RWPE2 (cell line): ENCODE data around the gene ADCY2.

Experiments used
- ATAC-seq: fragments of 200-7000 bp; cut with Tn5 transposase; 3 replicates; pipeline ENCODE4 v1.9.1; 2021; ENCODE audit warnings: low read depth
- DNase-seq: peaks from one replicate; pipeline ENCODE4 v3.0.0-alpha.2; 2020; ENCODE audit warnings: low spot score
- H3K27ac ChIP-seq: fragments of 450-650 bp; 2 replicates; pipeline ENCODE4 v1.5.1; 2017; ENCODE audit warnings: mild to moderate bottlenecking; ENCODE audit not compliant: poor library complexity, severe bottlenecking
- H3K27me3 ChIP-seq: fragments of 250-450 bp; sonication (Bioruptor Pico); 2 replicates; pipeline ENCODE4 v1.5.1; 2021; ENCODE audit warnings: mild to moderate bottlenecking, moderate library complexity; ENCODE audit not compliant: insufficient read depth, poor library complexity, severe bottlenecking
- H3K36me3 ChIP-seq: fragments of 250-450 bp; sonication (Bioruptor Pico); 2 replicates; pipeline ENCODE4 v1.5.1; 2020; ENCODE audit warnings: low read depth, mild to moderate bottlenecking, moderate library complexity
- H3K4me1 ChIP-seq: fragments of 250-450 bp; sonication (Bioruptor Pico); 2 replicates; pipeline ENCODE4 v1.5.1; 2021; ENCODE audit warnings: mild to moderate bottlenecking, moderate library complexity; ENCODE audit not compliant: insufficient read depth, poor library complexity, severe bottlenecking
- H3K4me3 ChIP-seq: fragments of 250-450 bp; sonication (Bioruptor Pico); 2 replicates; pipeline ENCODE4 v1.5.1; 2021; ENCODE audit warnings: mild to moderate bottlenecking, moderate library complexity; ENCODE audit not compliant: severe bottlenecking
- H3K9me3 ChIP-seq: fragments of 250-450 bp; sonication (Bioruptor Pico); 2 replicates; pipeline ENCODE4 v1.5.1; 2021; ENCODE audit warnings: mild to moderate bottlenecking, moderate library complexity; ENCODE audit not compliant: severe bottlenecking
- TF ChIP-seq, protein P1 (sequence below): fragments of 450-650 bp; IDR thresholded peaks from one replicate; pipeline ENCODE4 v1.5.1; 2017; ENCODE audit warnings: mild to moderate bottlenecking, moderate library complexity; ENCODE audit not compliant: poor library complexity, severe bottlenecking

The ADCY2 gene

DNA sequence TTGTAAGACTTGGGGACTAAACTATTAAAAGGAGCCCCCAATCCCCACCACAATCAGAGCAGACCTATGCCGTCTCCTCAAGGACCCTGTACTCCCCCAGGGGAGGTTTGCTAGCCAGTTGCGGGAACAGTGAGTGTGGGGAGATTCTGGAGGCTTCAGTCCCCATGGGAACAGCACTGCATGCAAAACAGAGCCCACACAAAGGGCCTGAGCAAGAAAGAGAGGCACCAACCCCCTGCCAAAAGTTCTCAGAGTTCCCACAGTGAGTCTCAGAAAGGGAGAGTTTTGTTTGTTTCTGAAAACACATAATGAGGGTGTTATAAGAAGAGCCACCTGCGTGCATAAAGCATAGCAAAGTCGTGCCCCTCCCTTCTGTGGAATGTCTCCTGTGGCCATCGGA is 398.4 kb downstream of the ADCY2 start:
- DNase-seq (no peak), ATAC-seq (no peak; the same call in 2 of the 3 replicates)
- no peak overlapping the region for H3K4me3 ChIP-seq
- H3K9me3 ChIP-seq: no peaks in the 10 kb centered on the region
- no peaks in the 10 kb centered on the region for H3K27me3 ChIP-seq
- H3K27ac ChIP-seq: no peak overlapping the region
- no peaks in the 10 kb centered on the region for H3K36me3 ChIP-seq
- TF ChIP-seq, protein P1, sequence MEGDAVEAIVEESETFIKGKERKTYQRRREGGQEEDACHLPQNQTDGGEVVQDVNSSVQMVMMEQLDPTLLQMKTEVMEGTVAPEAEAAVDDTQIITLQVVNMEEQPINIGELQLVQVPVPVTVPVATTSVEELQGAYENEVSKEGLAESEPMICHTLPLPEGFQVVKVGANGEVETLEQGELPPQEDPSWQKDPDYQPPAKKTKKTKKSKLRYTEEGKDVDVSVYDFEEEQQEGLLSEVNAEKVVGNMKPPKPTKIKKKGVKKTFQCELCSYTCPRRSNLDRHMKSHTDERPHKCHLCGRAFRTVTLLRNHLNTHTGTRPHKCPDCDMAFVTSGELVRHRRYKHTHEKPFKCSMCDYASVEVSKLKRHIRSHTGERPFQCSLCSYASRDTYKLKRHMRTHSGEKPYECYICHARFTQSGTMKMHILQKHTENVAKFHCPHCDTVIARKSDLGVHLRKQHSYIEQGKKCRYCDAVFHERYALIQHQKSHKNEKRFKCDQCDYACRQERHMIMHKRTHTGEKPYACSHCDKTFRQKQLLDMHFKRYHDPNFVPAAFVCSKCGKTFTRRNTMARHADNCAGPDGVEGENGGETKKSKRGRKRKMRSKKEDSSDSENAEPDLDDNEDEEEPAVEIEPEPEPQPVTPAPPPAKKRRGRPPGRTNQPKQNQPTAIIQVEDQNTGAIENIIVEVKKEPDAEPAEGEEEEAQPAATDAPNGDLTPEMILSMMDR: no peak
- H3K4me1 ChIP-seq: no peaks in the 10 kb centered on the region

DNA sequence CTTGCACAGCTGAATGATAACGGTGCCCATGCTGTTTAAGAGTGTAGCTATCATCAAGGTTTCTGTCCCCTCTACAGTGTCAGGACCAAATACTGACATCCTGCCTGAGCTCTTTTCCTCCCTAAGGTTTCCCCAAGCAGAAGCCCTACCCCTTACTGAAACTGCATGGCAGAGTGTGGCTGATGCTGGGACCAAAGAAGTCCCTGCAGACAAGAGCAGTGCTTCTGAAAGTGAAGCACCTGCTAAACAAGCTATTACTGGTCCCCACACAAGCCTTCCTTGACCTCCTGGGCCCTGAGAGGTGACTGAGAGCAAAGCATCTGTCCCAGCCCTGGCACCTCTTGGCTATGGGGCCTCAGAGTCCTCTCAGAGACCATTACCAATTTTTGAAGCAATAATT is 398.9 kb downstream of the ADCY2 start:
- TF ChIP-seq, protein P1: no peak
- DNase-seq: no peak
- H3K27me3 ChIP-seq: no peaks in the 10 kb centered on the region
- H3K4me1 ChIP-seq: no peaks in the 10 kb centered on the region
- no peaks in the 10 kb centered on the region for H3K36me3 ChIP-seq
- no peak for ATAC-seq
- no peak overlapping the region for H3K4me3 ChIP-seq
- H3K27ac ChIP-seq: no peak overlapping the region
- H3K9me3 ChIP-seq: no peaks in the 10 kb centered on the region

DNA sequence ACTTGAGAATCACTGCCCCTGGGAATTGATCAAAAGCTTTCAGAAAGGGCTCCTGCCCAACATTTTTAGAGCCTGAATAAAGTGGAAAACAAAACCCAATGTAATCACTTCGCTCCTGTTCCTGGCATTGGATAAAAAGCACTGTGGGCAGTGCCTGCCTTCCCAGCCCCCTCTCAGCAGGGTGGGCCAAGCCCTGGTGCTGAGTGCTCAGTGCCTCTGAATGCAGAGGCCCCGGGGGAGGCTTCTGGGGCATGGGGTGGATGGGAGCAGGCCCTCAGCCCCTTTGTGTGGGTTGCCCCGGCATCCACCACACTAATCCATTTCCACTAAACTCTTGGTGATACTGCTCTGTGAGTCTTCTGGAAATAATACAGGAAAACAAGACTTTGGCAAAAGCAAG is 399.4 kb downstream of the ADCY2 start:
- H3K4me1 ChIP-seq: no peaks in the 10 kb centered on the region
- H3K4me3 ChIP-seq: no peak overlapping the region
- TF ChIP-seq, protein P1: no peak
- no peaks in the 10 kb centered on the region for H3K9me3 ChIP-seq
- DNase-seq (no peak), ATAC-seq (no peak)
- H3K36me3 ChIP-seq: no peaks in the 10 kb centered on the region
- no peaks in the 10 kb centered on the region for H3K27me3 ChIP-seq
- H3K27ac ChIP-seq: no peak overlapping the region

DNA sequence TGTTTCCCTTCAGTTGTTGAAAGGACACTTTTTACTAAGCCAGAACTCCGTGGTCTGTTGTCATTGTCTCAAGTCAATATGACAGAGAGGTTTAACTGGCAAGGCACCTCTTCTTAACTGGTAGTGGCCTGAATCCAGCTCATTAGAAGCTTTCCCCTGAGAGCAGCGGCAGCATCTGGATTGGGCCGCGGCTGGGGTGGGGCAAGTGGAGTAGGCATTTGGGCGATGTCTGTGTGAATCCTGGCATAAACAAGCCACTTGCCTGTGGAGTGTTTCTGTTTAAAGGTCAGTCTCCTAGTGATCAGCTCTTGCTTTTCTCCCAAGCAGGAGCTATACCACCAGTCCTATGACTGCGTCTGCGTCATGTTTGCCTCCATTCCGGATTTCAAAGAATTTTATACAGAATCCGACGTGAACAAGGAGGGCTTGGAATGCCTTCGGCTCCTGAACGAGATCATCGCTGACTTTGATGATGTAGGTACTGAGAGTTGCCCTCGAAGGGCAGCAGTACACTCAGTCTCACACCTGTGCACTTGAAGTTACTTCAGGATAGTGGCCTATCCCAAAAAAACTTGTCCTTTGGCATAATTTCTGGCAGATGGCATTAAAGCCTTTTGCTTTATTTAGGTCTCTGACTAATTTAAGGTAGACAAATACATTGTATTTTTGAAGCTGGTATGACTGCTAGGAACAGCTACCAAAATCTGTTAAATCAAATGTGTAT is 406.1 kb downstream of the ADCY2 start:
- TF ChIP-seq, protein P1: no peak
- ATAC-seq (no peak), DNase-seq (no peak)

DNA sequence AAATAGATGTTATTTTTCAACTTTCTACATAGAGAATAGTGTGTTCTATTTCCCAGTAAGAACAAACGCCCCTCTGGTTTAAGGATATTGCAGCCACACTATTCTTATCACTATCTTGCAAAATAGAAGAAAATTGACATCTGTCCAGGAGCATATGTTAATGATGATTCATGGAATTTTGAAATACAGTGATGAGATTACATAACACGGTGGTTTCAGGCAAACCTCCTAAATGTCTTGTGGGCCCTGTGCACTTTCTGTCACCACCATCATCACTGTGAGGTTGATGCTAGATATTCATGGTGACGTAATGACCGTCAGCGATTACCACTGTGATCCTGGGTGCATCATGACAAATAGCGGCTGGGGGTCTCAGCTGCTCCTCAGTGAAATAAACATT is 406.9 kb downstream of the ADCY2 start:
- H3K4me1 ChIP-seq: no peaks in the 10 kb centered on the region
- H3K27ac ChIP-seq: no peak overlapping the region
- H3K36me3 ChIP-seq: no peaks in the 10 kb centered on the region
- DNase-seq: no peak
- peak; percentile 66 for ATAC-seq
- TF ChIP-seq, protein P1: no peak
- H3K4me3 ChIP-seq: no peak overlapping the region
- H3K9me3 ChIP-seq: no peaks in the 10 kb centered on the region
- no peaks in the 10 kb centered on the region for H3K27me3 ChIP-seq

More for the DNA sequence above, 406.1 kb downstream of the ADCY2 start:
- Histone ChIP-seq H3K36me3 (no peaks in the 10 kb centered on the region), H3K27me3 (no peaks in the 10 kb centered on the region), H3K27ac (no peak overlapping the region), H3K4me3 (no peak overlapping the region), H3K4me1 (no peaks in the 10 kb centered on the region), H3K9me3 (no peaks in the 10 kb centered on the region)
